HFF-Myc (cell line): Measurements from ENCODE around the gene FAM163B.
"Not testable (repeated sequence)": the region's sequence is repeated elsewhere in the genome, so short reads cannot be mapped to it uniquely, and the experiment has no call there.

ENCODE experiments used
- DNase-seq: peaks from one replicate; pipeline ENCODE4 v3.0.0-alpha.2; 2011; ENCODE audit warnings: low read depth; ENCODE audit errors: extremely low read depth
- H3K4me3 ChIP-seq: replicated peaks from 2 replicates; pipeline ENCODE4 v1.5.1; 2011; ENCODE audit warnings: low read depth, mild to moderate bottlenecking, control low read depth, low read length
- TF ChIP-seq, protein P1 (sequence below): IDR thresholded peaks from 2 replicates; pipeline ENCODE4 v1.5.1; 2012; ENCODE audit warnings: mild to moderate bottlenecking, low read depth, low read length, control low read depth; ENCODE audit errors: missing control alignments

Gene FAM163B

DNA sequence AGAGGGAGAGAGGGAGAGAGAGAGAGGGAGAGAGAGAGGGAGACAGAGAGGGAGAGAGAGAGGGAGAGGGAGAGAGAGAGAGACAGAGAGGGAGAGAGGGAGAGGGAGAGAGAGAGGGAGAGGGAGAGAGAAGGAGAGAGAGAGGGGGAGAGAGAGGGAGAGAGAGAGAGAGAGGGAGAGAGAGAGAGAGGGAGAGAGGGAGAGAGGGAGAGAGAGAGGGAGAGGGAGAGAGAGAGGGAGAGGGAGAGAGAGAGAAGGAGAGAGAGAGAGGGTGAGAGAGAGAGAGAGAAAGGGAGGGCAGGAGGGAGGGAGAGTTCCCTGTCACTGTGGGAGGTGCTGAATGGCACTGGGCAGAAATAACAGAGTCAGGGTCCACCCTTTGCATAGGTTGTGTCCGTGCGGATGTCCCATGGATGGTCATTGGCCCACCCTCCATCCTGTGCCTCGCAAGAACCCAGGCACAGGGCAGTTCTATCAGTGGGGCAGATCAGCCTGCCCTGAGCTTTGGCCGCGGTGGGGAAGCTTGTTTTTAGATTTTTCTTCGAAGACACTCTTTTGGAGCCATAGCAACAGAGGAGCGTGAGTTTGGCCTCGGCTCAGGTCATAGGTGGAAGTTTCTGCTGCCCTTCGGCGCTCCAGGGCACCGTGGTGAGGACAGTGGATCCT is 44.6 kb downstream of the FAM163B start:
- H3K4me3 ChIP-seq = no peak overlapping the region
- DNase-seq = no peak
- TF ChIP-seq, protein P1, sequence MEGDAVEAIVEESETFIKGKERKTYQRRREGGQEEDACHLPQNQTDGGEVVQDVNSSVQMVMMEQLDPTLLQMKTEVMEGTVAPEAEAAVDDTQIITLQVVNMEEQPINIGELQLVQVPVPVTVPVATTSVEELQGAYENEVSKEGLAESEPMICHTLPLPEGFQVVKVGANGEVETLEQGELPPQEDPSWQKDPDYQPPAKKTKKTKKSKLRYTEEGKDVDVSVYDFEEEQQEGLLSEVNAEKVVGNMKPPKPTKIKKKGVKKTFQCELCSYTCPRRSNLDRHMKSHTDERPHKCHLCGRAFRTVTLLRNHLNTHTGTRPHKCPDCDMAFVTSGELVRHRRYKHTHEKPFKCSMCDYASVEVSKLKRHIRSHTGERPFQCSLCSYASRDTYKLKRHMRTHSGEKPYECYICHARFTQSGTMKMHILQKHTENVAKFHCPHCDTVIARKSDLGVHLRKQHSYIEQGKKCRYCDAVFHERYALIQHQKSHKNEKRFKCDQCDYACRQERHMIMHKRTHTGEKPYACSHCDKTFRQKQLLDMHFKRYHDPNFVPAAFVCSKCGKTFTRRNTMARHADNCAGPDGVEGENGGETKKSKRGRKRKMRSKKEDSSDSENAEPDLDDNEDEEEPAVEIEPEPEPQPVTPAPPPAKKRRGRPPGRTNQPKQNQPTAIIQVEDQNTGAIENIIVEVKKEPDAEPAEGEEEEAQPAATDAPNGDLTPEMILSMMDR = no peak

GRCh38 chr9:133563814-133564213 is 45.4 kb downstream of the FAM163B start:
- not testable (repeated sequence) for H3K4me3 ChIP-seq, DNase-seq

DNA sequence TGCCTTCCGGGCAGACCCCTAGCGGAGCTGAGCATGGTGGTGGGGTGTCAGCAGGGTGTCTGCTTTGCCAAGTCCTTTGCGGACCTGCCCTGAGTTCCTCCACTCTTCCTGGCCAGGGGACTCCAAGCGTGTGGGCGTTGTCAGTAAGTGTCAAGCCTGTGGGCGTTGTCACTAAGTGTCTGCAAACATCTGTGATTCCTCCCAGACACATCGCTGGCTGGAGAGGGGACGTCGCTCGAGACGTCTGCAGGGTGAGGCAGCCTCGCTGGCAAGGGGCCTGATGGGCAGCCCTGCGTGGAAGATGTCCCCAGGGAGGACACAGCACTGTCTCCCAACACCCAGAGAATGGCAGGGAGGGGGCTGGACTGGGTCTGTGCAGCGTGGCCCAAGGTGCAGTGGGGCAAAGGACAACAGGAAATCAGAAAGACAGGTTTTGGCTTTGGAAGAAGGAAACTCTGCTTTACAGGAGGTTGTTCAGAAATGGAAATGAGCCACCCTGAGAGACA is 45.8 kb downstream of the FAM163B start:
- DNase-seq = no peak
- TF ChIP-seq, protein P1 = no peak
- no peak overlapping the region for H3K4me3 ChIP-seq

- TF ChIP-seq, protein P1 = no peak
- no peak overlapping the region for H3K4me3 ChIP-seq
- DNase-seq = no peak
Measured at GRCh38 chr9:133562611-133563290, 46.4 kb downstream of the FAM163B start.

GRCh38 chr9:133561976-133562554 is 47.1 kb downstream of the FAM163B start:
- no peak overlapping the region for H3K4me3 ChIP-seq
- no peak for DNase-seq
- TF ChIP-seq, protein P1 = no peak

DNA sequence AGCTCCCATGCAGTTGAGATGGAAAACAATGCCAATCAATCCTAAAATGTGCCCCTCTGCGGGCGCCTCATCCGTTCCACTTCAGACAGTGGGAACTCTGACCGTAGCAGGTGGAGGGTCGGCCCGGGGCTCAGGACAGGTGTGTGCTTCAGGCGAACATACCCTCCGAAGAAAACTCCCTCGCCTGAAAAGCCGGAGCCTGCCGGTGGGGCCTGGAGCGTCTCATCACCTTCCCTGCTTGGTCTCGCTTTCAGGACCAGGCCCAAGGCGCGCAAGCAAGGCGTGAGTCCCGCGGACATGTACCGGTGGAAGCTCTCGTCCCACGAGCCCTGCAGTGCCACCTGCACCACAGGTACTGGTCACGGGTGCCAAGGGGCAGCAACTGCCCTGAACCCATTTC is 48.2 kb downstream of the FAM163B start:
- TF ChIP-seq, protein P1 = no peak

DNA sequence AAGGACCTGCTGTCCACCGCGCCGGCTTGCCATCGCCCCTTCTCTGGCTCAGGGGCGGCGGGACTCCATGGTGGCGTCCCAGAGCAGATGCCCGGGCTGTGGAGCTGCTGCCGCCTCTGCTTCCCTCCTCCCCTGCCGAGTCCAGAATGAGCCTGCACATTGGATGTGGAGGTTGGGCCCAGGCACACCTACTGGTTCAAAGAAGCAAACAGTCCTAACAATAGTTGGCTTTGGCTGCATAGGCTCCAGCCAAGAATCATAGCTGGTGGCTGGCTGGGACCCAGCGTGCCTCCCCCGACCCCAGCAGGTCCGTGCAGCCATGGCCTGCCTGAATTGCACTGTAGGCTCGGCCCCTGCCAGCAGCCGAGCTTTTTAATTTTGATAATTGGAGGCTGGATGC is 48.9 kb downstream of the FAM163B start:
- DNase-seq = no peak
- H3K4me3 ChIP-seq = no peak overlapping the region
- TF ChIP-seq, protein P1 = no peak

More for the DNA sequence above, 48.2 kb downstream of the FAM163B start:
- H3K4me3 ChIP-seq = no peak overlapping the region
- DNase-seq = no peak
